MM.1S (cell line): ENCODE data around the gene ZNF776.

Source experiments
- DNase-seq: peaks from one replicate; pipeline ENCODE4 v3.0.0-alpha.2; 2015
- H2AFZ ChIP-seq: fragments of 300-600 bp; sonication (generic); 2 replicates; pipeline ENCODE4 v1.6.0; 2016; ENCODE audit warnings: antibody characterized with exemption, low read length
- H3F3A ChIP-seq: fragments of 300-600 bp; sonication (generic); 2 replicates; pipeline ENCODE4 v1.6.1; 2016; ENCODE audit warnings: mild to moderate bottlenecking, antibody characterized with exemption, low read length, moderate library complexity, mixed read lengths; ENCODE audit not compliant: insufficient read depth
- H3K27ac ChIP-seq: fragments of 300-600 bp; sonication (generic); 2 replicates; pipeline ENCODE4 v1.5.1; 2016; ENCODE audit warnings: mild to moderate bottlenecking, low read length
- H3K27me3 ChIP-seq: fragments of 300-600 bp; sonication (generic); replicated peaks from 2 replicates; pipeline ENCODE4 v1.6.0; 2016; ENCODE audit warnings: low read length; ENCODE audit not compliant: insufficient read depth
- H3K36me3 ChIP-seq: fragments of 300-600 bp; sonication (generic); replicated peaks from 2 replicates; pipeline ENCODE4 v1.6.1; 2016; ENCODE audit warnings: mild to moderate bottlenecking, low read length, mixed read lengths; ENCODE audit not compliant: insufficient read depth
- H3K4me1 ChIP-seq: fragments of 300-600 bp; sonication (generic); 2 replicates; pipeline ENCODE4 v1.6.1; 2016; ENCODE audit warnings: low read length, mixed read lengths
- H3K4me2 ChIP-seq: fragments of 300-600 bp; sonication (generic); 2 replicates; pipeline ENCODE4 v1.6.0; 2016; ENCODE audit warnings: low read depth, low read length
- H3K4me3 ChIP-seq: fragments of 300-600 bp; sonication (generic); 2 replicates; pipeline ENCODE4 v1.5.1; 2016; ENCODE audit warnings: low read length, mixed read lengths
- H3K79me2 ChIP-seq: fragments of 300-600 bp; sonication (generic); 2 replicates; pipeline ENCODE4 v1.6.1; 2016; ENCODE audit warnings: mixed run types, low read length, mixed read lengths
- H3K9ac ChIP-seq: fragments of 300-600 bp; sonication (generic); 2 replicates; pipeline ENCODE4 v1.6.1; 2016; ENCODE audit warnings: low read length, mixed read lengths
- H3K9me2 ChIP-seq: fragments of 300-600 bp; sonication (generic); replicated peaks from 2 replicates; pipeline ENCODE4 v1.6.1; 2016; ENCODE audit warnings: mild to moderate bottlenecking, low read length, mixed read lengths; ENCODE audit not compliant: insufficient read depth
- H3K9me3 ChIP-seq: fragments of 300-600 bp; sonication (generic); replicated peaks from 2 replicates; pipeline ENCODE4 v1.6.1; 2016; ENCODE audit warnings: mild to moderate bottlenecking, low read length, mixed read lengths; ENCODE audit not compliant: insufficient read depth
- H4K20me1 ChIP-seq: fragments of 300-600 bp; sonication (generic); 2 replicates; pipeline ENCODE4 v1.6.1; 2016; ENCODE audit warnings: mild to moderate bottlenecking, low read length, moderate library complexity, mixed read lengths; ENCODE audit not compliant: insufficient read depth
- CTCF ChIP-seq: fragments of 300-600 bp; sonication (generic); IDR thresholded peaks from 2 replicates; pipeline ENCODE4 v1.5.1; 2016; ENCODE audit warnings: antibody characterized with exemption, low read length, mixed read lengths
- EZH2 ChIP-seq: fragments of 300-600 bp; sonication (generic); optimal IDR thresholded peaks from 2 replicates; pipeline ENCODE3; 2017; ENCODE audit warnings: low read depth, mild to moderate bottlenecking, antibody characterized with exemption, low read length, mixed read lengths
- EZH2phosphoT487 ChIP-seq: fragments of 300-600 bp; sonication (generic); IDR thresholded peaks from 2 replicates; pipeline ENCODE4 v1.6.1; 2018; ENCODE audit warnings: antibody characterized with exemption, low read length

The ZNF776 gene

GRCh38 chr19:57708641-57709361 lies 37.8 kb upstream of the ZNF776 start, which contains the start of gene ZNF154:
ZNF154 (minus strand) TSS chr19:57709204; CDS start chr19:57708971, 233 bp downstream.
- H3K4me2 ChIP-seq: no peak within 1 kb of the TSS
- H3K27ac ChIP-seq: no peak within 1 kb of the TSS

DNA sequence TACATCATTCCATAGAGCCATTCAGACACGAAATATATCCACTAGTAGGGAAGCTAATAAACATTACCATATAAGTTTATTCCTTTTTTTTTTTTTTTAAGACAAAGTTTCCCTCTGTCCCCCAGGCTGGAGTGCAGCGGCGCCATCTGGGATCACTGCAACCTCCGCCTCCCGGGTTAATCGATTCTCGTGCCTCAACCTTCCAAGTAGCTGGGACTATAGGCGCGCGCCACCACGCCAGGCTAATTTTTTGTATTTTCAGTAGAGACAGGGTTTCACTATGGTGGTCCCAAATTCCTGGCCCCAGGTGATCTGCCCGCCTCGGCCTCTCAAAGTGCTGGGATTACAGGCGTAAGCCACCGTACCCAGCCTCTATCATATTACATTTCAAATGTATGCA lies 37.0 kb upstream of the ZNF776 start:
- Histone ChIP-seq H2AFZ (no peak overlapping the region), H3K27me3 (no peaks in the 10 kb centered on the region), H3K36me3 (no peaks in the 10 kb centered on the region), H3K9me2 (no peaks in the 10 kb centered on the region), H3K27ac (no peak overlapping the region), H3K9me3 (no peaks in the 10 kb centered on the region), H3K9ac (no peak overlapping the region), H4K20me1 (no peaks in the 10 kb centered on the region), H3K4me3 (no peak overlapping the region), H3K4me2 (no peak overlapping the region), H3K4me1 (no peaks in the 10 kb centered on the region), H3K79me2 (no peaks in the 10 kb centered on the region), H3F3A (no peaks in the 10 kb centered on the region)
- TF ChIP-seq EZH2phosphoT487 (no peak), CTCF (no peak), EZH2 (no peak)
- DNase-seq: no peak

More at GRCh38 chr19:57708641-57709361, 37.8 kb upstream of the ZNF776 start, which contains the start of gene ZNF154:
- no peak within 1 kb of the TSS; the same call in 1 of the 2 replicates for H3K4me3 ChIP-seq
- DNase-seq: no peak
- H3K9ac ChIP-seq: no peak within 1 kb of the TSS
- H3K36me3 ChIP-seq: no peaks in the 10 kb centered on the region
- TF ChIP-seq CTCF (no peak), EZH2phosphoT487 (no peak), EZH2 (no peak)
- H4K20me1 ChIP-seq: no peaks in the 10 kb centered on the region
- no peaks in the 10 kb centered on the region for H3K9me2 ChIP-seq
- H2AFZ ChIP-seq: no peak within 1 kb of the TSS
- H3K4me1 ChIP-seq: no peaks in the 10 kb centered on the region
- no peaks in the 10 kb centered on the region for H3K9me3 ChIP-seq
- H3K79me2 ChIP-seq: no peaks in the 10 kb centered on the region
- H3K27me3 ChIP-seq: no peaks in the 10 kb centered on the region
- no peaks in the 10 kb centered on the region for H3F3A ChIP-seq

GRCh38 chr19:57712222-57712621 lies 34.4 kb upstream of the ZNF776 start:
- no peaks in the 10 kb centered on the region for H3K79me2 ChIP-seq
- no peaks in the 10 kb centered on the region for H3K4me1 ChIP-seq
- no peaks in the 10 kb centered on the region for H4K20me1 ChIP-seq
- H2AFZ ChIP-seq: no peak overlapping the region
- H3K4me3 ChIP-seq: no peak overlapping the region
- H3K36me3 ChIP-seq: no peaks in the 10 kb centered on the region
- H3K9me3 ChIP-seq: no peaks in the 10 kb centered on the region
- no peaks in the 10 kb centered on the region for H3K27me3 ChIP-seq
- no peaks in the 10 kb centered on the region for H3K9me2 ChIP-seq
- H3F3A ChIP-seq: no peaks in the 10 kb centered on the region
- TF ChIP-seq CTCF: no peak
- TF ChIP-seq EZH2phosphoT487: no peak
- no peak for TF ChIP-seq EZH2
- DNase-seq: no peak
- H3K4me2 ChIP-seq: no peak overlapping the region
- H3K27ac ChIP-seq: no peak overlapping the region
- H3K9ac ChIP-seq: no peak overlapping the region
